DND-41 (cell line): ENCODE data around the gene EGFL7.
A peak's percentile ranks its signal among the peaks of the same experiment; 100 is the strongest.

Experiments
- ATAC-seq: fragments of 200-7000 bp; cut with Tn5 transposase; 3 replicates; pipeline ENCODE4 v1.9.1; 2021; ENCODE audit warnings: low read depth; ENCODE audit not compliant: insufficient read depth
- DNase-seq: peaks from one replicate; pipeline ENCODE4 v3.0.0-alpha.2; 2020
- H2AFZ ChIP-seq: 2 replicates; pipeline ENCODE4 v1.6.0; 2012; ENCODE audit warnings: low read depth, low read length
- H3K27ac ChIP-seq: 2 replicates; pipeline ENCODE4 v1.5.1; 2012; ENCODE audit warnings: low read length, inconsistent platforms
- H3K27me3 ChIP-seq: fragments of 200-600 bp; sonication (generic); 2 replicates; pipeline ENCODE4 v1.6.0; 2012; ENCODE audit warnings: low read length, mild to moderate bottlenecking, inconsistent platforms; ENCODE audit not compliant: insufficient read depth, poor library complexity
- H3K36me3 ChIP-seq: 2 replicates; pipeline ENCODE4 v1.5.1; 2012; ENCODE audit warnings: low read length, inconsistent platforms; ENCODE audit not compliant: insufficient read depth
- H3K4me1 ChIP-seq: 2 replicates; pipeline ENCODE4 v1.5.1; 2012; ENCODE audit warnings: mild to moderate bottlenecking, low read length; ENCODE audit not compliant: insufficient read depth
- H3K4me2 ChIP-seq: 2 replicates; pipeline ENCODE4 v1.6.0; 2012; ENCODE audit warnings: mild to moderate bottlenecking, moderate library complexity, low read length, inconsistent platforms; ENCODE audit not compliant: insufficient read depth
- H3K4me3 ChIP-seq, 2 experiments: fragments of 200-600 bp in 1 of 2; shearing (Covaris generic) in 1 of 2; 2 replicates each; pipeline ENCODE4 v1.5.1; 2012 to 2016; ENCODE audit warnings: inconsistent platforms in 2 of 2, low read length in 2 of 2, mild to moderate bottlenecking in 2 of 2, low read depth in 1 of 2, moderate library complexity in 1 of 2
- H3K79me2 ChIP-seq: 2 replicates; pipeline ENCODE4 v1.6.0; 2012; ENCODE audit warnings: low read length, inconsistent platforms; ENCODE audit not compliant: insufficient read depth
- H3K9ac ChIP-seq: 2 replicates; pipeline ENCODE4 v1.6.0; 2012; ENCODE audit warnings: low read depth, mild to moderate bottlenecking, inconsistent platforms, low read length, moderate library complexity
- H3K9me3 ChIP-seq: 2 replicates; pipeline ENCODE4 v1.5.1; 2012; ENCODE audit warnings: low read length, moderate library complexity, mild to moderate bottlenecking, inconsistent platforms; ENCODE audit not compliant: insufficient read depth, severe bottlenecking
- H4K20me1 ChIP-seq: 2 replicates; pipeline ENCODE4 v1.6.0; 2012; ENCODE audit warnings: low read length; ENCODE audit not compliant: insufficient read depth
- CTCF ChIP-seq: IDR thresholded peaks from 2 replicates; pipeline ENCODE4 v1.5.1; 2012; ENCODE audit warnings: borderline replicate concordance, low read length, moderate library complexity, mild to moderate bottlenecking; ENCODE audit not compliant: poor library complexity, severe bottlenecking; ENCODE audit errors: extremely low read depth
- EZH2 ChIP-seq: IDR thresholded peaks from 3 replicates; pipeline ENCODE4 v1.6.1; 2012; ENCODE audit warnings: borderline replicate concordance, low read depth, mild to moderate bottlenecking, moderate library complexity, low read length, inconsistent platforms; ENCODE audit not compliant: severe bottlenecking

Gene EGFL7

GRCh38 chr9:136686794-136687711, 24.3 kb downstream of the EGFL7 start, which contains the start of gene AGPAT2:
AGPAT2 (minus strand) TSS chr9:136687457; CDS start chr9:136687357, 100 bp downstream.
- H2AFZ ChIP-seq, result peak within 1 kb of the TSS; percentile 94
- peaks cover 12% of the 10 kb centered on the region for H3K79me2 ChIP-seq
- peak within 1 kb of the TSS; percentile 97 for H3K4me2 ChIP-seq
- no peaks in the 10 kb centered on the region for H3K36me3 ChIP-seq
- H4K20me1 ChIP-seq, result peaks cover 13% of the 10 kb centered on the region
- DNase-seq (peak; percentile 66), ATAC-seq (peak; percentile 83)
- no peaks in the 10 kb centered on the region for H3K9me3 ChIP-seq
- peak within 1 kb of the TSS; percentile 72 for H3K27ac ChIP-seq
- H3K4me1 ChIP-seq, result peaks cover 21% of the 10 kb centered on the region
- TF ChIP-seq EZH2 (no peak), CTCF (no peak)
- peak within 1 kb of the TSS; percentile 81 for H3K9ac ChIP-seq
- H3K4me3 ChIP-seq, result peak within 1 kb of the TSS; percentile 66 to 80
- H3K27me3 ChIP-seq, result no peaks in the 10 kb centered on the region

GRCh38 chr9:136687721-136688223, 25.1 kb downstream of the EGFL7 start:
- peak; percentile 11 for DNase-seq
- H3K4me3 ChIP-seq, result no peak overlapping the region
- H3K36me3 ChIP-seq, result no peaks in the 10 kb centered on the region
- H3K27me3 ChIP-seq, result no peaks in the 10 kb centered on the region
- H3K4me2 ChIP-seq, result peak overlapping the region; percentile 97; the same call in 1 of the 2 replicates
- ATAC-seq, result no peak
- no peak overlapping the region for H3K27ac ChIP-seq
- TF ChIP-seq CTCF (no peak), EZH2 (no peak)
- no peaks in the 10 kb centered on the region for H3K9me3 ChIP-seq
- no peak overlapping the region for H3K9ac ChIP-seq
- peaks cover 12% of the 10 kb centered on the region for H3K79me2 ChIP-seq
- H4K20me1 ChIP-seq, result peaks cover 7% of the 10 kb centered on the region
- no peak overlapping the region for H2AFZ ChIP-seq
- H3K4me1 ChIP-seq, result peaks cover 21% of the 10 kb centered on the region

GRCh38 chr9:136688274-136689107, 25.8 kb downstream of the EGFL7 start:
- no peak for DNase-seq
- H3K9me3 ChIP-seq, result no peaks in the 10 kb centered on the region
- H3K4me3 ChIP-seq, result no peak overlapping the region
- no peak overlapping the region for H3K4me2 ChIP-seq
- no peak overlapping the region for H3K27ac ChIP-seq
- no peaks in the 10 kb centered on the region for H3K27me3 ChIP-seq
- peaks cover 21% of the 10 kb centered on the region for H3K4me1 ChIP-seq
- H3K36me3 ChIP-seq, result no peaks in the 10 kb centered on the region
- H2AFZ ChIP-seq, result no peak overlapping the region
- no peak for ATAC-seq
- TF ChIP-seq CTCF (no peak), EZH2 (no peak)
- H3K9ac ChIP-seq, result no peak overlapping the region
- peaks cover 7% of the 10 kb centered on the region for H4K20me1 ChIP-seq
- peaks cover 12% of the 10 kb centered on the region for H3K79me2 ChIP-seq
